GM23338 (cell line): ENCODE measurements around the gene ZNF483. TPM values are rescaled to one million over a fixed set of nuclear protein-coding genes. Genes with fewer than 3 reads are reported as not detected.

Source experiments
- ATAC-seq: fragments of 200-7000 bp; cut with Tn5 transposase; 3 replicates; pipeline ENCODE4 v1.9.1; 2020
- DNase-seq: peaks from one replicate; pipeline ENCODE4 v3.0.0-alpha.2; 2015; ENCODE audit warnings: low spot score
- H2AFZ ChIP-seq: fragments of 200-600 bp; sonication (generic); 2 replicates; pipeline ENCODE4 v1.8.0; 2016; ENCODE audit warnings: antibody characterized with exemption, mild to moderate bottlenecking, moderate library complexity
- H3F3A ChIP-seq: fragments of 200-600 bp; sonication (generic); replicated peaks from 2 replicates; pipeline ENCODE4 v1.8.0; 2017; ENCODE audit warnings: antibody characterized with exemption, mixed run types, low read depth
- H3K27ac ChIP-seq: fragments of 200-600 bp; sonication (generic); 2 replicates; pipeline ENCODE4 v1.6.1; 2016; ENCODE audit warnings: low read depth
- H3K27me3 ChIP-seq: fragments of 200-600 bp; sonication (generic); 2 replicates; pipeline ENCODE4 v1.8.0; 2016; ENCODE audit warnings: mild to moderate bottlenecking, mixed run types, moderate library complexity; ENCODE audit not compliant: insufficient read depth
- H3K36me3 ChIP-seq: fragments of 200-600 bp; sonication (generic); 2 replicates; pipeline ENCODE4 v1.8.0; 2016; ENCODE audit warnings: mild to moderate bottlenecking; ENCODE audit not compliant: insufficient read depth
- H3K4me1 ChIP-seq: fragments of 200-600 bp; sonication (generic); 2 replicates; pipeline ENCODE4 v1.8.0; 2016; ENCODE audit warnings: mild to moderate bottlenecking, moderate library complexity; ENCODE audit not compliant: insufficient read depth
- H3K4me2 ChIP-seq: fragments of 200-600 bp; sonication (generic); 2 replicates; pipeline ENCODE4 v1.7.1; 2017; ENCODE audit warnings: mixed run types
- H3K4me3 ChIP-seq: fragments of 200-600 bp; sonication (generic); 2 replicates; pipeline ENCODE4 v1.6.1; 2016; ENCODE audit warnings: mixed run types
- H3K79me2 ChIP-seq: fragments of 200-600 bp; sonication (generic); replicated peaks from 2 replicates; pipeline ENCODE4 v1.8.0; 2017; ENCODE audit warnings: mild to moderate bottlenecking; ENCODE audit not compliant: insufficient read depth
- H3K9me2 ChIP-seq: fragments of 200-600 bp; sonication (generic); 2 replicates; pipeline ENCODE4 v1.8.0; 2017; ENCODE audit not compliant: insufficient read depth
- H4K20me1 ChIP-seq: fragments of 200-600 bp; sonication (generic); replicated peaks from 2 replicates; pipeline ENCODE4 v1.8.0; 2017; ENCODE audit warnings: mild to moderate bottlenecking; ENCODE audit not compliant: insufficient read depth
- H3K27ac Mint-ChIP-seq: 2 replicates; pipeline ENCODE4 v1.8.0; 2020; ENCODE audit warnings: inconsistent platforms, mild to moderate bottlenecking, moderate library complexity, mixed read lengths
- H3K27me3 Mint-ChIP-seq: 3 replicates; pipeline ENCODE4 v1.8.0; 2022; ENCODE audit warnings: low read depth, mild to moderate bottlenecking, moderate library complexity, mixed read lengths, inconsistent platforms; ENCODE audit not compliant: insufficient read depth, poor library complexity
- H3K36me3 Mint-ChIP-seq: 3 replicates; pipeline ENCODE4 v1.8.0; 2021; ENCODE audit warnings: low read depth, mild to moderate bottlenecking, inconsistent platforms, moderate library complexity, mixed read lengths
- H3K4me1 Mint-ChIP-seq: 3 replicates; pipeline ENCODE4 v1.8.0; 2020; ENCODE audit warnings: mild to moderate bottlenecking, inconsistent platforms, mixed read lengths
- H3K4me3 Mint-ChIP-seq: 3 replicates; pipeline ENCODE4 v1.8.0; 2021; ENCODE audit warnings: moderate library complexity, mild to moderate bottlenecking, inconsistent platforms, mixed read lengths
- H3K9me3 Mint-ChIP-seq: 3 replicates; pipeline ENCODE4 v1.8.0; 2020; ENCODE audit warnings: moderate library complexity, mild to moderate bottlenecking, inconsistent platforms, mixed read lengths
- CREB1 ChIP-seq: fragments of 250-450 bp; sonication (Bioruptor Pico); IDR thresholded peaks from 2 replicates; pipeline ENCODE4 v1.5.0; 2020; ENCODE audit warnings: low read depth, mild to moderate bottlenecking, moderate library complexity
- CTCF ChIP-seq, 2 experiments: fragments of 200-600 bp in 1 of 2; sonication (generic) in 1 of 2; conservative IDR thresholded peaks; 2 replicates each; pipeline versions ENCODE4 v1.5.1 to v1.6.1; 2016 to 2017; ENCODE audit warnings: antibody characterized with exemption in 2 of 2, low read depth in 2 of 2, mild to moderate bottlenecking in 2 of 2, moderate library complexity in 1 of 2
- EZH2 ChIP-seq: fragments of 200-600 bp; sonication (generic); IDR thresholded peaks from one replicate; pipeline ENCODE4 v1.8.0; 2017; ENCODE audit warnings: antibody characterized with exemption, mild to moderate bottlenecking, low read depth; ENCODE audit not compliant: unreplicated experiment
- EZH2phosphoT487 ChIP-seq: fragments of 200-600 bp; sonication (generic); IDR thresholded peaks from one replicate; pipeline ENCODE4 v1.8.1; 2018; ENCODE audit warnings: antibody characterized with exemption; ENCODE audit not compliant: unreplicated experiment
- JUNB ChIP-seq: IDR thresholded peaks from one replicate; pipeline ENCODE4 v1.6.1; 2016; ENCODE audit warnings: antibody characterized with exemption; ENCODE audit not compliant: unreplicated experiment
- NANOG ChIP-seq: IDR thresholded peaks from 2 replicates; pipeline ENCODE4 v1.6.1; 2016; ENCODE audit warnings: antibody characterized with exemption, borderline replicate concordance
- POLR2AphosphoS5 ChIP-seq: IDR thresholded peaks from 2 replicates; pipeline ENCODE4 v1.6.1; 2016; ENCODE audit warnings: antibody characterized with exemption, low read depth
- REST ChIP-seq: IDR thresholded peaks from one replicate; pipeline ENCODE4 v1.6.1; 2018; ENCODE audit warnings: antibody characterized with exemption; ENCODE audit not compliant: unreplicated experiment
- STAT1 ChIP-seq: IDR thresholded peaks from one replicate; pipeline ENCODE4 v1.6.1; 2016; ENCODE audit warnings: antibody characterized with exemption; ENCODE audit not compliant: unreplicated experiment
- ZNF114 ChIP-seq: fragments of 250-450 bp; sonication (Bioruptor Pico); IDR thresholded peaks from 2 replicates; pipeline ENCODE4 v1.5.0; 2020; ENCODE audit warnings: mild to moderate bottlenecking, moderate library complexity
- ZNF331 ChIP-seq: fragments of 250-450 bp; sonication (Bioruptor Pico); IDR thresholded peaks from 2 replicates; pipeline ENCODE4 v1.5.0; 2020; ENCODE audit warnings: low read depth, mild to moderate bottlenecking, moderate library complexity
- polyA plus RNA-seq: library from polyadenylated mRNA; unstranded; fragments of >200 nt; fragmentation: Nextera tagmentation; extraction: Ambion mirVana; gene quantifications from 2 replicates; pipeline ENCODE4 v1.2.1, GENCODE V29; 2016
- total RNA-seq: library from RNA; depleted of rRNA; stranded (reverse); fragments of >200 nt; shearing (Covaris generic); gene quantifications from 2 replicates; pipeline ENCODE4 v1.2.3, GENCODE V29; 2014
- TF ChIP-seq, protein P1 (sequence below): IDR thresholded peaks from 2 replicates; pipeline ENCODE4 v1.6.1; 2016; ENCODE audit warnings: antibody characterized with exemption
- TF ChIP-seq, protein P2 (sequence below): fragments of 250-450 bp; sonication (Bioruptor Pico); IDR thresholded peaks from 2 replicates; pipeline ENCODE4 v1.5.0; 2020; ENCODE audit warnings: mild to moderate bottlenecking, moderate library complexity

The ZNF483 gene
- total and polyA plus RNA-seq, 2 experiments from 2014 or later, result 9.7 to 112 TPM

- TF ChIP-seq POLR2AphosphoS5, result no peak
- no peak for TF ChIP-seq ZNF331
- TF ChIP-seq, protein P1, sequence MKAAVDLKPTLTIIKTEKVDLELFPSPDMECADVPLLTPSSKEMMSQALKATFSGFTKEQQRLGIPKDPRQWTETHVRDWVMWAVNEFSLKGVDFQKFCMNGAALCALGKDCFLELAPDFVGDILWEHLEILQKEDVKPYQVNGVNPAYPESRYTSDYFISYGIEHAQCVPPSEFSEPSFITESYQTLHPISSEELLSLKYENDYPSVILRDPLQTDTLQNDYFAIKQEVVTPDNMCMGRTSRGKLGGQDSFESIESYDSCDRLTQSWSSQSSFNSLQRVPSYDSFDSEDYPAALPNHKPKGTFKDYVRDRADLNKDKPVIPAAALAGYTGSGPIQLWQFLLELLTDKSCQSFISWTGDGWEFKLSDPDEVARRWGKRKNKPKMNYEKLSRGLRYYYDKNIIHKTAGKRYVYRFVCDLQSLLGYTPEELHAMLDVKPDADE, result no peak
- TF ChIP-seq, protein P2, sequence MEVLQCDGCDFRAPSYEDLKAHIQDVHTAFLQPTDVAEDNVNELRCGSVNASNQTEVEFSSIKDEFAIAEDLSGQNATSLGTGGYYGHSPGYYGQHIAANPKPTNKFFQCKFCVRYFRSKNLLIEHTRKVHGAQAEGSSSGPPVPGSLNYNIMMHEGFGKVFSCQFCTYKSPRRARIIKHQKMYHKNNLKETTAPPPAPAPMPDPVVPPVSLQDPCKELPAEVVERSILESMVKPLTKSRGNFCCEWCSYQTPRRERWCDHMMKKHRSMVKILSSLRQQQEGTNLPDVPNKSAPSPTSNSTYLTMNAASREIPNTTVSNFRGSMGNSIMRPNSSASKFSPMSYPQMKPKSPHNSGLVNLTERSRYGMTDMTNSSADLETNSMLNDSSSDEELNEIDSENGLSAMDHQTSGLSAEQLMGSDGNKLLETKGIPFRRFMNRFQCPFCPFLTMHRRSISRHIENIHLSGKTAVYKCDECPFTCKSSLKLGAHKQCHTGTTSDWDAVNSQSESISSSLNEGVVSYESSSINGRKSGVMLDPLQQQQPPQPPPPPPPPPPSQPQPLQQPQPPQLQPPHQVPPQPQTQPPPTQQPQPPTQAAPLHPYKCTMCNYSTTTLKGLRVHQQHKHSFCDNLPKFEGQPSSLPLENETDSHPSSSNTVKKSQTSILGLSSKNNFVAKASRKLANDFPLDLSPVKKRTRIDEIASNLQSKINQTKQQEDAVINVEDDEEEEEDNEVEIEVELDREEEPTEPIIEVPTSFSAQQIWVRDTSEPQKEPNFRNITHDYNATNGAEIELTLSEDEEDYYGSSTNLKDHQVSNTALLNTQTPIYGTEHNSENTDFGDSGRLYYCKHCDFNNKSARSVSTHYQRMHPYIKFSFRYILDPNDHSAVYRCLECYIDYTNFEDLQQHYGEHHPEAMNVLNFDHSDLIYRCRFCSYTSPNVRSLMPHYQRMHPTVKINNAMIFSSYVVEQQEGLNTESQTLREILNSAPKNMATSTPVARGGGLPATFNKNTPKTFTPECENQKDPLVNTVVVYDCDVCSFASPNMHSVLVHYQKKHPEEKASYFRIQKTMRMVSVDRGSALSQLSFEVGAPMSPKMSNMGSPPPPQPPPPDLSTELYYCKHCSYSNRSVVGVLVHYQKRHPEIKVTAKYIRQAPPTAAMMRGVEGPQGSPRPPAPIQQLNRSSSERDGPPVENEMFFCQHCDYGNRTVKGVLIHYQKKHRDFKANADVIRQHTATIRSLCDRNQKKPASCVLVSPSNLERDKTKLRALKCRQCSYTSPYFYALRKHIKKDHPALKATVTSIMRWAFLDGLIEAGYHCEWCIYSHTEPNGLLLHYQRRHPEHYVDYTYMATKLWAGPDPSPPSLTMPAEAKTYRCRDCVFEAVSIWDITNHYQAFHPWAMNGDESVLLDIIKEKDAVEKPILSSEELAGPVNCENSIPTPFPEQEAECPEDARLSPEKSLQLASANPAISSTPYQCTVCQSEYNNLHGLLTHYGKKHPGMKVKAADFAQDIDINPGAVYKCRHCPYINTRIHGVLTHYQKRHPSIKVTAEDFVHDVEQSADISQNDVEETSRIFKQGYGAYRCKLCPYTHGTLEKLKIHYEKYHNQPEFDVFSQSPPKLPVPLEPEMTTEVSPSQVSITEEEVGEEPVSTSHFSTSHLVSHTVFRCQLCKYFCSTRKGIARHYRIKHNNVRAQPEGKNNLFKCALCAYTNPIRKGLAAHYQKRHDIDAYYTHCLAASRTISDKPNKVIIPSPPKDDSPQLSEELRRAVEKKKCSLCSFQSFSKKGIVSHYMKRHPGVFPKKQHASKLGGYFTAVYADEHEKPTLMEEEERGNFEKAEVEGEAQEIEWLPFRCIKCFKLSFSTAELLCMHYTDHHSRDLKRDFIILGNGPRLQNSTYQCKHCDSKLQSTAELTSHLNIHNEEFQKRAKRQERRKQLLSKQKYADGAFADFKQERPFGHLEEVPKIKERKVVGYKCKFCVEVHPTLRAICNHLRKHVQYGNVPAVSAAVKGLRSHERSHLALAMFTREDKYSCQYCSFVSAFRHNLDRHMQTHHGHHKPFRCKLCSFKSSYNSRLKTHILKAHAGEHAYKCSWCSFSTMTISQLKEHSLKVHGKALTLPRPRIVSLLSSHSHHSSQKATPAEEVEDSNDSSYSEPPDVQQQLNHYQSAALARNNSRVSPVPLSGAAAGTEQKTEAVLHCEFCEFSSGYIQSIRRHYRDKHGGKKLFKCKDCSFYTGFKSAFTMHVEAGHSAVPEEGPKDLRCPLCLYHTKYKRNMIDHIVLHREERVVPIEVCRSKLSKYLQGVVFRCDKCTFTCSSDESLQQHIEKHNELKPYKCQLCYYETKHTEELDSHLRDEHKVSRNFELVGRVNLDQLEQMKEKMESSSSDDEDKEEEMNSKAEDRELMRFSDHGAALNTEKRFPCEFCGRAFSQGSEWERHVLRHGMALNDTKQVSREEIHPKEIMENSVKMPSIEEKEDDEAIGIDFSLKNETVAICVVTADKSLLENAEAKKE, result no peak
- no peak for TF ChIP-seq JUNB
- TF ChIP-seq CTCF (conservative IDR thresholded peaks at IDR 0.05; ENCODE audit: low read depth in 2 of 2), result no peak
- TF ChIP-seq EZH2, result no peak
- no peak for TF ChIP-seq EZH2phosphoT487
- TF ChIP-seq CREB1 (CRISPR knock-in tag), result no peak
- no peak for TF ChIP-seq REST
- TF ChIP-seq ZNF114 (CRISPR knock-in tag), result no peak
- no peak for TF ChIP-seq STAT1
- TF ChIP-seq NANOG, result no peak
- Mint-ChIP-seq H3K9me3 (no peaks in the 10 kb centered on the region), H3K36me3 (no peaks in the 10 kb centered on the region), H3K4me3 (no peak overlapping the region), H3K27me3 (peaks cover 7% of the 10 kb centered on the region), H3K27ac (no peak overlapping the region), H3K4me1 (no peaks in the 10 kb centered on the region)
- ATAC-seq (no peak), DNase-seq (no peak)
- no peaks in the 10 kb centered on the region for H3F3A ChIP-seq
- H4K20me1 ChIP-seq, result no peaks in the 10 kb centered on the region
- H2AFZ ChIP-seq, result peak overlapping the region; percentile 69; the same call in 1 of the 2 replicates
- no peaks in the 10 kb centered on the region for H3K9me2 ChIP-seq
- no peaks in the 10 kb centered on the region for H3K79me2 ChIP-seq
- no peak overlapping the region for H3K4me3 ChIP-seq
- H3K27me3 ChIP-seq, result no peaks in the 10 kb centered on the region
- no peaks in the 10 kb centered on the region for H3K4me1 ChIP-seq
- no peak overlapping the region for H3K4me2 ChIP-seq
- no peak overlapping the region for H3K27ac ChIP-seq
- no peaks in the 10 kb centered on the region for H3K36me3 ChIP-seq
These were observed 85.9 kb downstream of the ZNF483 start for GRCh38 chr9:111610845-111611244.
